ENCODE results near the gene C12orf57.

Gene C12orf57

DNA sequence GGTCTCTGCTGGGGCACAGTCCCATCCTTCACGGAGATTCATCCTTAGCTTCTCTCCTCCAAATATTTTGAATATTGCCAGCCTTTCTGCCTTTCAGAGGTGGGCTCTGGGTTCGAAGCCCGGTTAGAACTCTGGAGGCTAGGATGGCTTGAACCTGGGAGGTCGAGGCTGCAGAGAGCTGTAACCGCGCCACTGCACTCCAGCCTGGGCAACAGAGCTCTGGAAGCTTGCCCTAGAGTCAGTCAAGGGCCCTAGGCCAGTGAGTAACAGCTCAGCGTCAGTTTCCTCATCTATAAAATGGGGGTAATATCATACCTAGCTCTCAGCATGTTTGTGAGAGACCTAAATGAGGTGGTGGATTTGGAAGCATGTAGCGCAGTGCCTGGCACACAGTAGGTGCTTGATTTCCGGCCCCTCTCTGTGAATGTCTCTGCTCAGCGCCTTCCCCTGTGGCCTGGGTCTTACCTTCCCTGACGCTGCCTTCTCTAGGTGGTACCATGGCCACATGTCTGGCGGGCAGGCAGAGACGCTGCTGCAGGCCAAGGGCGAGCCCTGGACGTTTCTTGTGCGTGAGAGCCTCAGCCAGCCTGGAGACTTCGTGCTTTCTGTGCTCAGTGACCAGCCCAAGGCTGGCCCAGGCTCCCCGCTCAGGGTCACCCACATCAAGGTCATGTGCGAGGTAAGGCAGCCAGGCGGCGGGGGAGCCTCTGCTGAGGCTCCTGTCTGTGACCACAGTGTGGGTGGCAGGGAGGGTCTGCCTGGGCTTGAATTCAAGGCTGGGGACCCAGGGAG is 10.7 kb downstream of the C12orf57 start:
- no peak for DNase-seq

DNA sequence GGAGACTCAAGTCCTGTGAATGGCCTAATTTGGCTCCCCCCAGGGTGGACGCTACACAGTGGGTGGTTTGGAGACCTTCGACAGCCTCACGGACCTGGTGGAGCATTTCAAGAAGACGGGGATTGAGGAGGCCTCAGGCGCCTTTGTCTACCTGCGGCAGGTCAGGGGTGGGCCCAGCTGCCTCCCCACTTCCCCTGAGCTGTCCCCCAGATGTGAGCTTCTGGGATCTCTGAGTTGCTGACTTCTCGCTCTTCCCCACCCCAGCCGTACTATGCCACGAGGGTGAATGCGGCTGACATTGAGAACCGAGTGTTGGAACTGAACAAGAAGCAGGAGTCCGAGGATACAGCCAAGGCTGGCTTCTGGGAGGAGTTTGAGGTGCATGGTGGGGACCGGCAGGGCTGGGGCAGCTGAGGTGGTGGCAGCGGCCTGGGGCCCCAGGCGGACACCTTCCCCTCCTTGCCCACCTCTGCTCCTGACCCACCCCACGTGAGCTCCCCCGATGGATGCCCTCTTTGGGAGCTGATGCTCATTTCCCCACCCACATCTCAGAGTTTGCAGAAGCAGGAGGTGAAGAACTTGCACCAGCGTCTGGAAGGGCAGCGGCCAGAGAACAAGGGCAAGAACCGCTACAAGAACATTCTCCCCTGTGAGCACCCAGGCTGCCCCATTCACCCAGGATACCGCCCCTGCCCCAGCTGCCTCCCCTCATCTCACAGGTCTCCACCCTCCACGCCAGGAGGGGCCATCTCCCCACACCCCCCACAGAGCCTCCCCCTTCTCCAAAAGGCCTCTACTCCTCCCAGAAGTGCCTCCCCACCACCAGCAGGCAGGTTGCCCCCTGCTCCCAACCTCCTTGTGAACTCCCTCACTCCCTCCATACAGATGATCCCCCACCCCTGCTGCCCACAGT is 11.5 kb downstream of the C12orf57 start:
- DNase-seq, result no peak

DNA sequence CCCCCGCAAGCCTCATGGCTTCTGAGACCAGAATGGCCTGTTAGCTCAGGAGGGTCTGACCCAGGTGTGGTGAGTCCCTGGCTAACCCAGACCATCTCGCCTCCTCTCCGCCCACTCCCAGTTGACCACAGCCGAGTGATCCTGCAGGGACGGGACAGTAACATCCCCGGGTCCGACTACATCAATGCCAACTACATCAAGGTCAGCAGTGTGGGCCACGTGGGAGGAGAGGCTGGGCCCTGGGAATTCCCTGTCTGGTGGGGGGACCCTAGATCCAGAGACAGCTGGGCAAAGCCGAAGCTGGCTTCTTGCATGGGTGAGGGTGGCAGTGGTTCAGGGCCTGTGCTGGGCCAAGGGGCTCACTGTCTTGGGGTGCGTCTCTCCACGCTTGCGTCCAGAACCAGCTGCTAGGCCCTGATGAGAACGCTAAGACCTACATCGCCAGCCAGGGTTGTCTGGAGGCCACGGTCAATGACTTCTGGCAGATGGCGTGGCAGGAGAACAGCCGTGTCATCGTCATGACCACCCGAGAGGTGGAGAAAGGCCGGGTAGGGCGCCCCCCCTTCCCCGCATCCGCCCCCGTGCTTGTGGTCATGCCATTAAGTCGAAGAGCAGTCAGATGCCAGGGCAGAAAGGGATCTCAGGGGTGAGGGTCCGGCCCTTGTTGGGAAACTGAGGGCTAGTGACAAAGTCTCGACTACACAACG is 12.4 kb downstream of the C12orf57 start:
- DNase-seq, result no peak

GRCh38 chr12:6957151-6957701 is 13.4 kb downstream of the C12orf57 start:
- DNase-seq, result no peak

- no peak for DNase-seq
Measured at GRCh38 chr12:6957741-6958608, 14.2 kb downstream of the C12orf57 start.

- no peak for DNase-seq
Measured at GRCh38 chr12:6958609-6959057, 14.8 kb downstream of the C12orf57 start.

DNA sequence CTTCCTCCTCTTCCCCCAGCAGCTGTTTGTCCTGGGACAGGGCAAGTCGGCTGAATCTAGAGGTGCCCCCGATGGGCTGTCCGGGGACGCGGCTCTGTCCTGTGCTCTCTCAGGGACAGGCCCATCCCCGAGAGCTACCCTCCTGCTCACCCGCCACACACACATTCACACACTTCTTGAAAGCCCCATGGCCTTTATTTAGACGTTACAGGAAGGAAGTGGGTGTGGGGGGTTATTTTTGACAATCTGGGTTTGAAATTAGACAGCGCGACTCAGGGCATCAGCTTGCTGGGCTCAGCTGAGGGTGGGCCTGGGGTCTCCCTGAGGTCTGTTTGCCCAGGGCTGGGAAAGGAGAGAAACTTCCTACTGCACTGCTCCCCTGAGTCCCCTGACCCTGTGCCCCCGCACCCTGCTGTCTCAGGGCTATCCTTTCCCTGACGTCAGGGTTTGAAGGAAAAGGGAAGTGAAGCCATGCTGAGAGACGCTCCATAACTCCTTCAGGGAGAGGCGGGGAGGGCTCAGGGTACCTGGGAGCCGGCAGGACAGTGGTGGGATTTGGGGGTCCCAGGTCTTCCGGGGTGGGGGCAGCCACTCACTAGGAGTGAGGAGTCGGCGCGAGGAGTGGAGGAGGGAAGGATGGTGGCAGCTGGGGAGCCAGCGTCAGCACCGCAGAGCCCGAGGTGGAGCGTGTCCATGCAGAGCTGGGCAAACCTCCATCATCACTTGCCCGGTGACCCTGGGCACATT is 15.4 kb downstream of the C12orf57 start:
- DNase-seq, result peak; percentile 29

GRCh38 chr12:6959805-6960592 is 16.2 kb downstream of the C12orf57 start:
- no peak for DNase-seq

DNA sequence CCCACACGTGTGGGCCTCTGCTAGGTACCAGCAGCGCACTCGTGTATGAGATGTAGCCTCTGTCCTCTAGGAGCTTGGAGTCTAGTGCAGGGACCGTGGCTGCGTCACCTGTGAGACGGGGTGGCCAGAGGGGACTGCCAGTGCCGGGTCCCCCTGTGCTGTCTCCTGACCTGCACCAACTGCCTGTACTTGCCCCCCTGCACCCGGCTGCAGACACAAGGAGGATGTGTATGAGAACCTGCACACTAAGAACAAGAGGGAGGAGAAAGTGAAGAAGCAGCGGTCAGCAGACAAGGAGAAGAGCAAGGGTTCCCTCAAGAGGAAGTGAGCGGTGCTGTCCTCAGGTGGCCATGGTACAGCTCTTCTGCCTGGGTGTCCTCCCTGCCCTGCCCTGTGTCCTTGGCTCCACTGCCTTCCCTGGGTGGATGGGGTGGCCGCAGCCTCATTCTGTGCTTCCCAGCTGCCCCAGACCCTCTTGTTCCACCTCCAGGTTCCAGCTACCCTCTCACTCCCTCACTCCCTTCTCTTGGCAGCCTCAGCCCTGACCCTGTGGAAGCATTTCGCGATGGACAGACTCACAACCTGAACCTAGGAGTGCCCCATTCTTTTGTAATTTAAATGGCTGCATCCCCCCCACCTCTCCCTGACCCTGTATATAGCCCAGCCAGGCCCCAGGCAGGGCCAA is 16.9 kb downstream of the C12orf57 start:
- peak; percentile 72 for DNase-seq

DNA sequence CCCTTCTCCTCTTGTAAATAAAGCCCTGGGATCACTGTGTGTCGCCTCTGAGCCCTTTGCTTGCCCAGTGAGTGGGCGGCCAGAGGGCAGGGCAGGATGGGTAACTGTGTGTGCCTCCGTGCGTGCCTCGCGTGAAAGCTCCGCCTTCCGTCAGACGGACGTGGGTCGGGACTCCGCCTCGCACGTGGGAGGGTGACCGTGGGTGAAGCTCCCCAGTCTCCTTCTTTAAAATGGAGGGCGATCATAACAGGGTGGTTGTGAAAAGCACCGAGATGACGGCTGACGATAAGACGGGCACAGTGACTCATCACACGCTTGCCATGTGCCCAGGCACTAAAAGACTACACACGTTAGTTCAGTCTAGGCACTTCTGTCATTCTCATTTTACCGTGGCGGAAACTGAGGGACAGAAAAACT is 17.5 kb downstream of the C12orf57 start:
- peak; percentile 94 for DNase-seq

DNA sequence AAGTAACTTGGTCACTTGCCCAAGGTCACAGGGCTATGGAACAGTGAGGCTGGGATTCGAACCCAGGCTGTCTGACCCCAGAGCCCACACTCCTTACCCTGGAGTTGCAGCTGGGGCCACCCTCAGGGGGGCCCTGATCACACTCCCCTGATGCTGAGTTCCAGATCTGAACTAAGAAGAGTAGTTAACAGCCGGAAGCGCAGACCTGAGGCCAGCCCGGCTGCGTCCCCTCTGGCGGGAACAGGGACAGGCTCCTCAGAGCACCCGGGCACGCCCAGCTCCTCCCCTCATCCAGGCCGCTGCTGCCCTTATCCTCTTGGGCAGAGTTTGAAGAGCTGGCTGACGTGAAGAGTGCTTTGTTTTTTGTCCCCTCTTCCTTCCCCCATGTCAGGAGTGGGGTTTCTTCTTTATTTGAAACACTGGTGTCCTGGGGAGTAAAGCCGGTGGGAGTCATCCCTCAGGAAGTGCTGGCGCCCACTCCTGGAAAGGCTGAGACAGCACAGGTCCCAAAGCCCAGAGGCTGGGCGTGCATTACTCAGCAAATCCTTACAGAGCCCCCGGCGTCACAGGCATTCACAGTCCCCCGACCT is 18.0 kb downstream of the C12orf57 start:
- DNase-seq, result peak; percentile 93

GRCh38 chr12:6962285-6963015 is 18.6 kb downstream of the C12orf57 start:
- DNase-seq, result no peak

DNA sequence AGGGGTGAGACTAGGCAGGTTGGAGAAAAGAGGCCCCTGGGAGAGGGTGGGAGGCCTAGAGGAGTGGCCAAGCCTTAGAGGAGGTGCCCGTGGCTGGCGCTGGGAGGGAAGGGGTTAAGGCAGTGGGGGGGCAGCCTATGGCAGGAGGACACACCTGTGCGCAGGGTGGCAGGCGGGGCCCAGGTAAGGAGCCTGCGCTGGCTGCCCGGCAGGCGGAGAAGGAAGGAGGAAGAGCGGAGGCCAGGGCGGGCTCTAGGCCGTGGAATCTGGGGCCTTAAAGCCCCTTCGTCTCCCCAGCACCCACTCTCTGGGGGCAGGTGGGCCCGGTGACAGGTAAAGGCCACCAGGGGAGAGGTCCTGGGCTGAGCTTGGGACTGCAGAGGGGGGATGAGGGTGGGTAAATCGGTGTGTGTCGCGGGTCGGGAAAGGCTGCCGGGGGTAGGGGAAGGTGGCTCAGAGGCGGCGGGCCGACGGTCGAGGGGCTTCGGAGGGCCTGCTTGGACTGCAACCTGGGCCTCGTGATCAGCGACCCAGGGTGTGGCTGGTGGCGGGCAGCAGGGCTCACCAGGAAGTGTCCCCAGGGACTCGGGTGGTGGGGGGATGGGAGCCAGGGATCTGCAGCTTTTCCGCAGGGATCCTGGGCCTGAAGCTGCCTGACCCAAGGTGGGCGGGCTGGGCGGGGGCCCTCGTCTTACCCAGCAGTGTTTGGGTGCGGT is 19.4 kb downstream of the C12orf57 start:
- DNase-seq, result no peak

- DNase-seq, result no peak
Measured at GRCh38 chr12:6963791-6964413, 20.1 kb downstream of the C12orf57 start.

DNA sequence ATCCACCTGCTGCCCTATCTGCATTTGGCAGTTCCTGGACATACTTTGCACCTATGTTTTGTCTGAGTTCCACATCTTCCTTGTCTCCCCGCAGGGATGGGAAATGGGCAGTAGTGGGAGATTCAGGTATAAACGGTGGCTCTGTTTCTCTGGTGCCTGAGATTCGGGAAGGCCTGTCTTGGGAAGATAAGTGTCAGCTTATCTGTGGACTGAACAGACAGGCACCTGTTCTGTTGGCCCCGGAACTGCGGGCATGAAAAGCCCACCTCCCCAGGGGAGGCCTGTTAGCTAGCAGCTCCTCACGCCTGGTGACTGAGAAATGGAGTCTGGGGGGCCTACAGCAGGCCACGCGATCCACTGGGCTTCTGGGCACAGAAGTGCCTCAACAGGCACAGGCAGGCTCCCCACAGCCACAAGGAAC is 20.8 kb downstream of the C12orf57 start:
- peak; percentile 68 for DNase-seq

DNA sequence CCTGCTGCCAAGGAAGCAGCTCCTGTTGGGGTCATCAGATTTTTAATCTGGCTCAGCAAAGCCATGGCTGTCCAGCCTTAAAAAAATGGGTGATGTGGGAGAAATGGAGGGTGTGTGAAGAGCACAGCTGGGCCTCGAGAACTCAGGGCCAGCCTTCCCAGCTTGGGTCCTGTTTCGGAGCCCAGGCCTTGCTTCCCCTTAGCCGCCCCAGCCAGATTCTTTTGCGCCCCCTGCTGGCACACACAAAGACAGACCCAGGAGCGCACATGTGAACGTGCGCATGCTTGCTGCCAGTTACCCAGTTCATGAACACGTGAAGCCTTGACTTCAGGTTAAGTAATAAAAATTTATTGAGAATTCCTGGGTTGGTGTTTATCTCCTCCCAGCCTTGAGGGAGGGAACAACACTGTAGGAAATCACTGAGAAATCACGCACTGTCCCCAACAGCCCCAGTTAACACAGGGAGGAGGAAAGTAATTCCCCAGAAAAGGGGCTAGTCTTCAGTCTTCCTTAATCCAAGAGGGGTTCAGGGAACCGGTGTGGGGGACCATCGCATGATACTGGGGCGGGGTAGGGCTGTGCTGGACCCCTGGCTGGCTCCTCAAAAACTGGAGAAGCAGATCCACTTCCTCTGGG is 21.3 kb downstream of the C12orf57 start:
- DNase-seq, result peak; percentile 94

GRCh38 chr12:6965714-6966113 is 21.9 kb downstream of the C12orf57 start:
- no peak for DNase-seq
